Activated CD4-positive, alpha-beta memory T cell treated with anti-CD3 and anti-CD28 coated beads for 36 hours (primary cell): ENCODE measurements around the gene AOC2. TPM values are rescaled to one million over a fixed set of nuclear protein-coding genes. Genes with fewer than 3 reads are reported as not detected.

Experiments used
- CTCF ChIA-PET: fragments of 350-600 bp; sonication (Branson Sonifier 250); formaldehyde crosslinking; loops from one replicate; lab custom pipeline; 2021; ENCODE audit warnings: antibody characterized with exemption, inconsistent platforms; lab: Charles Lee
- POLR2A ChIA-PET: fragments of 350-600 bp; sonication (Branson Sonifier 250); formaldehyde crosslinking; loops from one replicate; lab custom pipeline; 2021; ENCODE audit warnings: antibody characterized with exemption; lab: Charles Lee
- DNase-seq: peaks from one replicate; pipeline ENCODE4 v3.0.0-alpha.2; 2020
- H3K27ac Mint-ChIP-seq: one replicate; pipeline ENCODE4 v1.8.0; 2021; ENCODE audit warnings: mixed read lengths
- H3K27me3 Mint-ChIP-seq: one replicate; pipeline ENCODE4 v1.8.0; 2021; ENCODE audit warnings: mixed read lengths
- H3K36me3 Mint-ChIP-seq: one replicate; pipeline ENCODE4 v1.8.0; 2021; ENCODE audit warnings: mixed read lengths
- H3K4me1 Mint-ChIP-seq: one replicate; pipeline ENCODE4 v1.8.0; 2021; ENCODE audit warnings: low read depth, mixed read lengths
- H3K4me3 Mint-ChIP-seq: one replicate; pipeline ENCODE4 v1.8.0; 2021; ENCODE audit warnings: mild to moderate bottlenecking, mixed read lengths
- H3K9me3 Mint-ChIP-seq: one replicate; pipeline ENCODE4 v1.8.0; 2021; ENCODE audit warnings: mixed read lengths
- intact Hi-C: fragments of 100-400 bp; cut with micrococcal nuclease; formaldehyde crosslinking; loops from one replicate; pipeline ENCODE4 v1.15.1; 2023
- total RNA-seq, 2 experiments: library from RNA; stranded (reverse); gene quantifications; one replicate each; pipeline ENCODE4 v1.2.3, GENCODE V29; 2021

AOC2 gene
- total RNA-seq, 2 experiments from 2014 or later: 1.7 to 2.0 TPM

DNA sequence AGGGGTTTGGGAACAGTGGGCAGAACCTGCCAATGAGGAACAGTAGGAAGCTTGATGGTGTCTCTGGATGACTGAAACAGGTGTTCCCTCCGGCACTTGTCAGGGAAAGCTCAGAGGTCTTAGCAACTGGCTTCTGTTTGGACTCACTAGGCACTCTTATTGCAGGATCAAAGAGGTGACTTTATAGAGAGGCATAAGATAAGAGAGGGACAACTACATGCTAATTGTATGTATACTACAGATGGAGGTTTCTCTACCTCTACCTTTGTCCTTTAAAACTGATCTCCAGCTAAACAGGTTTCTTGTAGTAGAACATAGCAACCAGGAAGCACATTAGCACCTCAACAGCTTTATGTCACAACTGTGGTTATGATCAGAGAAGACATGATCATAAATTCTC lies 38.1 kb upstream of the AOC2 start:
- peaks cover 9% of the 10 kb centered on the region for H3K36me3 Mint-ChIP-seq
- no peak overlapping the region for H3K27ac Mint-ChIP-seq
- no peaks in the 10 kb centered on the region for H3K27me3 Mint-ChIP-seq
- ChIA-PET POLR2A (no interaction called here), CTCF (interaction anchor here (0.8 to 1.2 kb wide), 2 partner anchors 12 to 14 kb away, joined by 3 to 4 read pairs; no protein-coding TSS in a partner anchor)
- H3K4me3 Mint-ChIP-seq: no peak overlapping the region
- H3K9me3 Mint-ChIP-seq: no peaks in the 10 kb centered on the region
- intact Hi-C loops: no loop called here
- no peak for DNase-seq
- no peaks in the 10 kb centered on the region for H3K4me1 Mint-ChIP-seq

DNA sequence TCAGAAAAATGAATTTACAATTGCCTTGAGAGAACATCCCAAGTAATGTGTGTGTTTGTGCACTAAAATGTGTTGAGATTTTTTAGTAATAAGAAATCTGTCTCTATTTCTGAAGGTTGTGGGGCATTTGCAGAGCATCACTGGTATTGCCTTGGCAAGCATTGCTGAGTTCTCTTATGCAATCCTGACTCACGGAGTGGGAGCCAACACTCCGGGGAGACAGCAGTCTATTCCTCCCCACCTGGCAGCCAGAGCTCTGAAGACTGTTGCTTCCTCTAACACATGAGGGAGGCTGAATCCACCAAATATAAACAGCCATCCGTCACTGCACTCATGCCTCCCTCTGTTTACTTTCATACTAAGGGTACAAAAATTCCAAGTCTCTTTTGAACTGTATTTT lies 35.1 kb upstream of the AOC2 start:
- DNase-seq: no peak
- H3K36me3 Mint-ChIP-seq: peaks cover 16% of the 10 kb centered on the region
- H3K27me3 Mint-ChIP-seq: no peaks in the 10 kb centered on the region
- H3K4me3 Mint-ChIP-seq: no peak overlapping the region
- H3K4me1 Mint-ChIP-seq: no peaks in the 10 kb centered on the region
- CTCF ChIA-PET: interaction anchor here (0.7 to 1.5 kb wide), 3 partner anchors 11 to 130 kb away, joined by 3 read pairs; no protein-coding TSS in a partner anchor
- H3K9me3 Mint-ChIP-seq: no peaks in the 10 kb centered on the region
- no peak overlapping the region for H3K27ac Mint-ChIP-seq
- POLR2A ChIA-PET: no interaction called here
- intact Hi-C loops: no loop called here

DNA sequence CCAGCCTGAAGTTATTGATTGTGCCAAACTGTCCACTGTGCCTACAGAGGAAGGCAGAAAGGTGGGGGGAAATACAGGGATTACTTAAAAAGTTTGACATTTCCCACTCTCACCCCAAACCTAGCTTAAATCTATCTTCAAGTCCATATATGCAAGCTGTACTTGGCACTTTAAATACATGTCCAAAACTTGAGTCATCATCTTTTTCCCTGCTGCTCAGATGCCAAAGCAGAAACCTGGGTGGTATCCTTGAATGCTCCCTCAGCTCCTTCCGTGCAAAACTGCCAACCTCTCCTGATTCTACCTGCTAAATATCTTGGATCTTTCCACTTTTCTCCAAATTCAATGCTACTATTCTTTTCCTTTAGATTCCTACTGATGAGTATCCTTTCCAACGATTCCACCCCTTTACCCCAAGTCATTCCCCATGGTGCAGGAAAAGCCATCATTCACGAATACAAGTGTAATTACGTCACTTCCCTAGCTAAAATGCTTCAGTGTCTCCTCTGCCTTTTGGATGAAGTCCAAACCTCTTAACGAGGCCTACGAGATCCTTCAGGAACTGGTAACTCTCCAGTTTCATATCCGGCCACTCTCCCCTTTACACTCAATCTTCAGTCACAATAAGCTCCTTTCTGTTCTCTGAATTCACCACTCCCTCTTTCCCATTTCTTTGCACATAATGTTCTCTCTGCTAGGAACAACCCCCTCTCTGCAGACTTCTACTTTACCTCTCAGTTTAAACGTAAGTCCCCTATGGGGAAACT lies 29.6 kb upstream of the AOC2 start:
- ChIA-PET CTCF (interaction anchor here (1.2 to 3.0 kb wide), 2 partner anchors 10 to 19 kb away, joined by 4 to 15 read pairs; partner anchors contain the start of gene BECN1), POLR2A (no interaction called here)
- no peaks in the 10 kb centered on the region for H3K4me1 Mint-ChIP-seq
- H3K27me3 Mint-ChIP-seq: no peaks in the 10 kb centered on the region
- peaks cover 53% of the 10 kb centered on the region for H3K36me3 Mint-ChIP-seq
- no peak for DNase-seq
- H3K27ac Mint-ChIP-seq: no peak overlapping the region
- no peaks in the 10 kb centered on the region for H3K9me3 Mint-ChIP-seq
- intact Hi-C loops: no loop called here
- H3K4me3 Mint-ChIP-seq: no peak overlapping the region

DNA sequence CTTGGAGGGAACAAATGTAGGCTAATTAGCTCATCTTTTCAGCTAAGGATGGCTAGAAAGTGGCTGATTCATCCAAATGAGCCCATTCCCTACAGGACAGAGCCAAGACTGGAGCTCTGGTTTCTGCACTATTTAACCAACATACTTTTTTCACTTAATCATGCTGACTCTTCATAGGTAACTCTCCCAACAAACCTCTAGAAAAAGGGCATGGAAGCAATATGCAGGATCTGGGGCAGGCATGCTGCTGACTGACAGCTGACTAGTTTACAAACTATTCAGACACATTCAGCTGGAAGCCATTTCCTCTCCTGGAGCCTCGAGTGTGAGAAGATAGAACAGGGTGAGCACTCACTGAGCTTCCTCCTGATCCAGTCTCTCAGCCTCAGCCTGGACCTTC lies 26.5 kb upstream of the AOC2 start:
- Mint-ChIP-seq H3K36me3 (peaks cover 56% of the 10 kb centered on the region), H3K4me1 (peaks cover 15% of the 10 kb centered on the region), H3K27me3 (no peaks in the 10 kb centered on the region), H3K9me3 (no peaks in the 10 kb centered on the region), H3K27ac (no peak overlapping the region), H3K4me3 (no peak overlapping the region)
- intact Hi-C loops: no loop called here
- CTCF ChIA-PET: interaction anchor here (0.9 to 4.4 kb wide), 6 partner anchors 10 to 112 kb away, joined by 3 to 20 read pairs (median 4); partner anchors contain the start of genes CNTD1 and COA3
- DNase-seq: no peak
- POLR2A ChIA-PET: no interaction called here

DNA sequence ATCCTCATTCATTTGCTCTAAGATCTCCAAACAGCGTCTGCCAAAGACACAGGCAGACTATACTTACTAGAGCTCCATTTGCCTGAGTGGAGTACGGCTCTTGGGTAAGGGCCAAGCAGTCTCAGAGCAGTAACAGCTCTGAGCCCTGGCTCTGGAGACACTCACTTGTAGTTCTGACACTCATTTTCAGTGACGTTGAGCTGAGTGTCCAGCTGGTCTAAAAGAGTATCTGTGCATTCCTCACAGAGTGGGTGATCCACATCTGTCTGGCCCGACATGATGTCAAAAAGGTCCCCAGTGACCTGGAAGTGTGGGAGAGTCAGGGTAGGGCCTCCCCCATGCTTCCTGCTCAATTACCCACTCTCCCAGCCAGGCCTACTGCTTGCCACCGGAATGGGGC lies 26.0 kb upstream of the AOC2 start:
- intact Hi-C loops: no loop called here
- no peaks in the 10 kb centered on the region for H3K27me3 Mint-ChIP-seq
- peaks cover 56% of the 10 kb centered on the region for H3K36me3 Mint-ChIP-seq
- ChIA-PET CTCF (interaction anchor here (0.9 to 4.4 kb wide), 5 partner anchors 10 to 111 kb away, joined by 3 to 20 read pairs (median 4); partner anchors contain the start of genes CNTD1 and COA3), POLR2A (no interaction called here)
- peaks cover 16% of the 10 kb centered on the region for H3K4me1 Mint-ChIP-seq
- no peaks in the 10 kb centered on the region for H3K9me3 Mint-ChIP-seq
- DNase-seq: no peak
- no peak overlapping the region for H3K4me3 Mint-ChIP-seq
- H3K27ac Mint-ChIP-seq: no peak overlapping the region

DNA sequence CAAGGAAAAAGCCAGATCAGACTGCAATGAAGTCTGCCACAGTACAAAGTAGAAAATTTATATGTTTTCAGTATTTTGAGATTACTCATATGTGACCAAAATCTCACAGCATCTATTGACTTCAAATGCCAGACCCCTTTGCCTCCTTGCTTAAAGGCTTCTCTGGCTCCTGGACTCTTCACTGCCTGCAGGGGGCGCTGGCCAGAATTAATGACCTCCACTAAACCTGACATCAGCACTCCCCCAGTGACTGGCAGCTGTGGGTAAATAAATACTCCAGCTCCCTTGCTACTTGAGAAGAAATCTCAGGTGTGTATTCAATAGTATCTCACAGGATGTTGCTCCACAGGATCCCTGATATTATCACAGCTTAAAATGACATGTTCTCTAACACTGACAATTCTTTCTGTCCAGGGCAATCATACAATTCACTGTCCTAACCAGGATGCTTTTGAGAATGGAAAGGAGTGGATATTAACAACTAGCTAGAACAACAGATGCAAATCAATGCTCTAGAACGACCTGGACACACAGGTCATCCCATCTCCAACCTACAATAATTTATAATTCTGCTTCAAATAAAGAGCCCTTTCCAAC lies 24.3 kb upstream of the AOC2 start:
- intact Hi-C loops: loop anchor here (5.0 to 10.0 kb wide), 2 partner anchors 115 to 243 kb away; partner anchors contain the start of gene PSMC3IP

DNA sequence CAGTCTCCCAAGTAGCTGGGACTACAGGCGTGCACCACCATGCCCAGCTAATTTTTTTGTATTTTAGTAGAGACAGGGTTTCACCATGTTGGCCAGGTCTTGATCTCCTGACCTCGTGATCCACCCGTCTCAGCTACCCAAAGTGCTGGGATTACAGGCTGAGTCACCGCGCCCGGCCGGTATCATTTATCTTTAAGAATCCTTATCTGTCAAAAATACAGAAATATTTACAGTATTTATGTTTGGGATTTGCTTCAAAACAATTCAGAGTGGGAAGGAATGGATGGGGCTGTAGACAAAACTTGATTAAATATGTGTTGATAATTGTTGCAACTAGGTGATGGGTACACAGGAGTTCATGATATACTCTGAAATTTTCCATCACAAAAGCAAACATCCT lies 23.2 kb upstream of the AOC2 start:
- intact Hi-C loops: loop anchor here (5.0 to 10.0 kb wide), 2 partner anchors 116 to 244 kb away; partner anchors contain the start of gene PSMC3IP
- peaks cover 41% of the 10 kb centered on the region for H3K36me3 Mint-ChIP-seq
- ChIA-PET CTCF (interaction anchor here (1.2 to 3.8 kb wide), 6 partner anchors 11 to 243 kb away, joined by 3 to 14 read pairs (median 4); partner anchors contain the start of genes IFI35 and PSMC3IP), POLR2A (no interaction called here)
- no peaks in the 10 kb centered on the region for H3K27me3 Mint-ChIP-seq
- peaks cover 26% of the 10 kb centered on the region for H3K4me1 Mint-ChIP-seq
- no peak overlapping the region for H3K27ac Mint-ChIP-seq
- DNase-seq: no peak
- H3K9me3 Mint-ChIP-seq: no peaks in the 10 kb centered on the region
- H3K4me3 Mint-ChIP-seq: no peak overlapping the region

More for the DNA sequence above, 24.3 kb upstream of the AOC2 start:
- DNase-seq: peak; percentile 79
- peaks cover 50% of the 10 kb centered on the region for H3K36me3 Mint-ChIP-seq
- no peak overlapping the region for H3K4me3 Mint-ChIP-seq
- no peaks in the 10 kb centered on the region for H3K9me3 Mint-ChIP-seq
- no peak overlapping the region for H3K27ac Mint-ChIP-seq
- H3K4me1 Mint-ChIP-seq: peaks cover 24% of the 10 kb centered on the region
- ChIA-PET CTCF (interaction anchor here (0.5 to 4.4 kb wide), 22 partner anchors 9 to 242 kb away, joined by 3 to 20 read pairs (median 4); partner anchors contain the start of genes CNTD1, COA3, IFI35 and PSMC3IP), POLR2A (interaction anchor here (0.8 kb wide), 1 partner anchor 109 kb away, joined by 3 read pairs; no protein-coding TSS in a partner anchor)
- no peaks in the 10 kb centered on the region for H3K27me3 Mint-ChIP-seq

DNA sequence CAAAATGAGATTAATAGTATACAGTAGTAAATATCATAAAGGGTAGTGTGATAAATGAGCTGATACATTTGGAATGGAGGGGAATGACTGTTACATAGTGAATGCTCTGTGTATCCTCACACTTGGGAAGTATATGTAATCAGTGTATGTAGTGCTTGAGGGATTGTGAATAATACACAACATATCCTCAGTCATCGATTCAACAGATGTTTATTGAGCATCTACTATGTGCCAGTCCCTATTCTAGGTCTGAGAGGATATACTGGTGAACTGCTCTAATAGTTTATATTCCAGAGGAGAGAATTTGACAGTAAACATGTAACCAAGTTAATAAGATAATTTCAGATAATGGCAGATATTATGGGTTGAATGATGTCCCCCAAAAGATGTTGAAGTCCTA lies 16.9 kb upstream of the AOC2 start:
- Mint-ChIP-seq H3K27ac (no peak overlapping the region), H3K4me3 (no peak overlapping the region), H3K9me3 (no peaks in the 10 kb centered on the region), H3K27me3 (no peaks in the 10 kb centered on the region), H3K4me1 (peaks cover 22% of the 10 kb centered on the region), H3K36me3 (peaks cover 5% of the 10 kb centered on the region)
- intact Hi-C loops: loop anchor here (10.0 kb wide), 1 partner anchor 123 kb away; no protein-coding TSS in a partner anchor
- POLR2A ChIA-PET: no interaction called here
- CTCF ChIA-PET: interaction anchor here (0.5 kb wide), 1 partner anchor 171 kb away, joined by 3 read pairs; the partner anchor contains the start of gene RPL27
- no peak for DNase-seq

DNA sequence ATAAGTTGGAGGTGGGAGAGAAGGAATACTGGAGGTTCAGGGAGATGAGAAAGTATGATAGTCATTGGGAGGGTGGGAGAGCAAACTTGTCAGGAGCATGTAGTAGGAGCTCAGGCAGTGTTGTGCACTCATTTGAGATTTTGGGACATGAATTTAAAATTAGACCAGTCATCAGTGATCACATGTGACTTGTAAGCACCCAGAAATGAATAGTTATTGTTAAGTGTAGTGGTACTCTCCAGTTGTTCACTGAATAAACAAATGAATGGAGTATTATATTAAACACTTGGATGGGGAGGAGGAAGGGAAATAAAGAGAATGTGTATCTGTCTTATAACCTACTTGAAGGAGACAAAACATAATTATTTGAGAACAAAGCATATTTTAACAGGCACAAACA lies 13.4 kb upstream of the AOC2 start:
- no peaks in the 10 kb centered on the region for H3K9me3 Mint-ChIP-seq
- ChIA-PET POLR2A (no interaction called here), CTCF (interaction anchor here (1.0 kb wide), 1 partner anchor 253 kb away, joined by 3 read pairs; no protein-coding TSS in a partner anchor)
- intact Hi-C loops: loop anchor here (5.0 kb wide), 1 partner anchor 166 kb away; the partner anchor contains the start of gene RPL27
- H3K4me1 Mint-ChIP-seq: peaks cover 24% of the 10 kb centered on the region
- H3K27ac Mint-ChIP-seq: no peak overlapping the region
- no peak for DNase-seq
- no peak overlapping the region for H3K4me3 Mint-ChIP-seq
- H3K27me3 Mint-ChIP-seq: no peaks in the 10 kb centered on the region
- H3K36me3 Mint-ChIP-seq: peaks cover 3% of the 10 kb centered on the region

DNA sequence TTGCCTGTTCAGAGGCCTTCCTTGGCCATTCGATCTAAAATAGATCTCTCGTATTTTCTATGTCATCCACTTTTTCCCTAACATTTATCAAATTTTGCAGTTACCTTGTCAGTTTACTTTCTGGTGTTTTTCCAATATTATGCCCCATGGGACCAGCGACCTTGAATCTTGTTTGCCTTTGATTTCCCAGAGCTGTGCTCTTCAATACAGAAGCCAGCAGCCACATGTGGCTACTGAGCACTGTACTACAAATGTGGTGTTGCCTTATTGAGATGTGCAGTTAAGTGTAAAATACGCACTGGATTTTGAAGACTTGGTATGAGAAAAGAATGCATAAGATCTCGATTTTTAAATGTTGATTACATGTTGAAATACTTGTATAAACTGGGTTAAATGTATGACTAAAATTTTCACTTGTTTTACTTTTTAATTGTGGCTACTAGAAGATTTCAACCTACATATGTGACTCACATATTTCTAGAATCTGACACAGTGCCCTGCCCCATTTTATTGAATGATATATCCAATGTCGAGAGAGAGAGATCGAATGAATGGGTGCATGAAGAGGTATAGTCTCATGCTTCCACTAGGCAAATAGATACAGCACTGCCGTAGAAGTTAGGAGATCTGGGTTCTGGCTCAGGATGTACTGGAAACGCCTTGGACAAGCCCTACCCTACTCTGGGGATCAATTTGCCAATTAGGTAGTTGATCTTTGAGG lies 12.0 kb upstream of the AOC2 start:
- Mint-ChIP-seq H3K27me3 (no peaks in the 10 kb centered on the region), H3K36me3 (peaks cover 10% of the 10 kb centered on the region), H3K4me3 (peak overlapping the region; percentile 97), H3K9me3 (no peaks in the 10 kb centered on the region), H3K4me1 (peaks cover 27% of the 10 kb centered on the region), H3K27ac (peak overlapping the region; percentile 98)
- ChIA-PET CTCF (interaction anchor here (0.8 to 4.4 kb wide), 7 partner anchors 8 to 652 kb away, joined by 3 to 47 read pairs (median 4); partner anchors contain the start of genes AOC2, BECN1, DHX8 and RETREG3), POLR2A (interaction anchor here (1.4 to 2.2 kb wide), 5 partner anchors 9 to 254 kb away, joined by 4 to 14 read pairs (median 6); partner anchors contain the start of genes BECN1, CNTD1, COA3 and RPL27)
- intact Hi-C loops: loop anchor here (2.0 to 5.0 kb wide), 2 partner anchors 165 to 338 kb away; partner anchors contain the start of genes NBR1 and RPL27
- DNase-seq: no peak
